Measurements from ENCODE around the gene ZNF770.

- TF ChIP-seq CTCF (optimal IDR thresholded peaks at IDR 0.05 in 1 of 3, IDR thresholded peaks at IDR 0.05 in 1 of 3, conservative IDR thresholded peaks at IDR 0.05 in 1 of 3; ENCODE audit: extremely low read depth in 1 of 3, insufficient read depth in 2 of 3, low read length in 3 of 3): no peak
- TF ChIP-seq EZH2 (IDR thresholded peaks at IDR 0.05; ENCODE audit: low read length): no peak
Measured at GRCh38 chr15:34987609-34988026, 469 bp downstream of the ZNF770 start.

Measured in keratinocyte (primary cell).